Neural cell (in vitro differentiated cells): ENCODE results near the gene RPS6KC1. TPM values are rescaled to one million over a fixed set of nuclear protein-coding genes. Genes with fewer than 3 reads are reported as not detected.

ENCODE experiments used
- H2AFZ ChIP-seq: fragments of 200-600, 300-800 bp; sonication (generic), shearing (Covaris generic); 2 replicates; pipeline ENCODE4 v1.6.0; 2014; ENCODE audit warnings: low read depth, mild to moderate bottlenecking, antibody characterized with exemption, low read length, moderate library complexity
- H3F3A ChIP-seq: fragments of 200-600 bp; shearing (Covaris generic); 2 replicates; pipeline ENCODE4 v1.6.1; 2016; ENCODE audit warnings: mild to moderate bottlenecking, moderate library complexity, mixed read lengths, antibody characterized with exemption, low read length; ENCODE audit not compliant: insufficient read depth, poor library complexity, severe bottlenecking
- H3K27ac ChIP-seq: fragments of 200-600, 300-800 bp; sonication (generic), shearing (Covaris generic); 2 replicates; pipeline ENCODE4 v1.5.1; 2014; ENCODE audit warnings: mild to moderate bottlenecking, low read length, moderate library complexity
- H3K27me3 ChIP-seq: fragments of 300-800, 200-600 bp; sonication (generic), shearing (Covaris generic); 2 replicates; pipeline ENCODE4 v1.6.0; 2014; ENCODE audit warnings: mild to moderate bottlenecking, low read depth, low read length, moderate library complexity; ENCODE audit not compliant: insufficient read depth
- H3K36me3 ChIP-seq: fragments of 300-800, 200-600 bp; sonication (generic), shearing (Covaris generic); 2 replicates; pipeline ENCODE4 v1.5.1; 2014; ENCODE audit warnings: mild to moderate bottlenecking, antibody characterized with exemption, low read length, moderate library complexity; ENCODE audit not compliant: insufficient read depth
- H3K4me2 ChIP-seq: fragments of 300-800, 200-600 bp; sonication (generic), shearing (Covaris generic); 2 replicates; pipeline ENCODE4 v1.6.0; 2014; ENCODE audit warnings: mild to moderate bottlenecking, low read length
- H3K4me3 ChIP-seq: fragments of 300-800, 200-600 bp; sonication (generic), shearing (Covaris generic); 2 replicates; pipeline ENCODE4 v1.5.1; 2014; ENCODE audit warnings: mild to moderate bottlenecking, low read length, moderate library complexity
- H3K79me2 ChIP-seq: fragments of 200-600 bp; shearing (Covaris generic); replicated peaks from 2 replicates; pipeline ENCODE4 v1.6.0; 2014; ENCODE audit warnings: mild to moderate bottlenecking, low read length, moderate library complexity; ENCODE audit not compliant: insufficient read depth
- H3K9ac ChIP-seq: fragments of 300-800, 200-600 bp; sonication (generic), shearing (Covaris generic); 2 replicates; pipeline ENCODE4 v1.6.1; 2016; ENCODE audit warnings: mild to moderate bottlenecking, low read length, mixed read lengths
- H3K9me2 ChIP-seq: fragments of 200-600 bp; shearing (Covaris generic); 2 replicates; pipeline ENCODE4 v1.6.1; 2016; ENCODE audit warnings: mild to moderate bottlenecking, low read length, mixed read lengths; ENCODE audit not compliant: insufficient read depth
- H3K9me3 ChIP-seq: fragments of 200-600, 300-800 bp; sonication (generic), shearing (Covaris generic); 2 replicates; pipeline ENCODE4 v1.6.1; 2016; ENCODE audit warnings: mild to moderate bottlenecking, mixed run types, low read length, moderate library complexity, mixed read lengths
- H4K20me1 ChIP-seq: fragments of 200-600 bp; shearing (Covaris generic); 2 replicates; pipeline ENCODE4 v1.6.1; 2016; ENCODE audit warnings: mild to moderate bottlenecking, mixed run types; ENCODE audit not compliant: insufficient read depth
- CTCF ChIP-seq: fragments of 450-650 bp; IDR thresholded peaks from 2 replicates; pipeline ENCODE4 v1.5.1; 2014; ENCODE audit warnings: antibody characterized with exemption, mild to moderate bottlenecking, moderate library complexity; ENCODE audit not compliant: poor library complexity, severe bottlenecking
- EP300 ChIP-seq: fragments of 450-650 bp; conservative IDR thresholded peaks from 2 replicates; pipeline ENCODE4 v1.6.1; 2014; ENCODE audit warnings: antibody characterized with exemption, mild to moderate bottlenecking, moderate library complexity; ENCODE audit not compliant: poor library complexity, severe bottlenecking
- EZH2 ChIP-seq: fragments of 200-600, 300-800 bp; shearing (Covaris generic), sonication (generic); IDR thresholded peaks from 2 replicates; pipeline ENCODE4 v1.6.1; 2014; ENCODE audit warnings: antibody characterized with exemption, low read length, borderline replicate concordance, mild to moderate bottlenecking; ENCODE audit not compliant: insufficient read depth, poor library complexity, severe bottlenecking
- MXI1 ChIP-seq: fragments of 450-650 bp; conservative IDR thresholded peaks from 2 replicates; pipeline ENCODE4 v1.6.1; 2014; ENCODE audit warnings: antibody characterized with exemption, mild to moderate bottlenecking; ENCODE audit not compliant: poor library complexity, severe bottlenecking
- POLR2AphosphoS5 ChIP-seq: IDR thresholded peaks from 2 replicates; pipeline ENCODE4 v1.6.1; 2012
- RAD21 ChIP-seq: fragments of 450-650 bp; conservative IDR thresholded peaks from 2 replicates; pipeline ENCODE4 v1.6.1; 2014; ENCODE audit warnings: antibody characterized with exemption, mild to moderate bottlenecking, moderate library complexity
- REST ChIP-seq: IDR thresholded peaks from 2 replicates; pipeline ENCODE4 v1.6.1; 2012; ENCODE audit warnings: borderline replicate concordance
- SMC3 ChIP-seq: fragments of 450-650 bp; conservative IDR thresholded peaks from 2 replicates; pipeline ENCODE4 v1.6.1; 2014; ENCODE audit warnings: antibody characterized with exemption, mild to moderate bottlenecking, moderate library complexity; ENCODE audit not compliant: poor library complexity
- TAF1 ChIP-seq: IDR thresholded peaks from 2 replicates; pipeline ENCODE4 v1.6.1; 2012; ENCODE audit warnings: low read depth
- polyA plus RNA-seq: library from polyadenylated mRNA; depleted of rRNA; stranded (reverse); fragments of >200 nt; gene quantifications from 2 replicates; pipeline ENCODE4 v1.2.3, GENCODE V29; 2014

RPS6KC1 gene
- polyA plus RNA-seq, 1 donor from 2014 or later = 28.1 TPM

- Histone ChIP-seq H3K9me2 (no peaks in the 10 kb centered on the region), H3K27ac (no peak overlapping the region), H3K9ac (no peak overlapping the region), H3F3A (no peaks in the 10 kb centered on the region), H3K27me3 (no peaks in the 10 kb centered on the region), H3K9me3 (no peaks in the 10 kb centered on the region), H3K4me2 (no peak overlapping the region), H4K20me1 (no peaks in the 10 kb centered on the region), H3K79me2 (peaks cover 44% of the 10 kb centered on the region), H2AFZ (no peak overlapping the region), H3K36me3 (no peaks in the 10 kb centered on the region), H3K4me3 (no peak overlapping the region)
- TF ChIP-seq SMC3 = no peak
- no peak for TF ChIP-seq TAF1
- TF ChIP-seq REST = no peak
- no peak for TF ChIP-seq EZH2
- no peak for TF ChIP-seq RAD21
- TF ChIP-seq MXI1 = no peak
- TF ChIP-seq POLR2AphosphoS5 = no peak
- TF ChIP-seq CTCF = no peak
- no peak for TF ChIP-seq EP300
Observed at GRCh38 chr1:213054733-213055591, 3.9 kb downstream of the RPS6KC1 start.

- Histone ChIP-seq H3K36me3 (no peaks in the 10 kb centered on the region), H4K20me1 (no peaks in the 10 kb centered on the region), H3K9me3 (no peaks in the 10 kb centered on the region), H3K27me3 (no peaks in the 10 kb centered on the region), H3K9me2 (no peaks in the 10 kb centered on the region), H3K79me2 (peaks cover 42% of the 10 kb centered on the region), H3K27ac (no peak overlapping the region), H2AFZ (no peak overlapping the region), H3F3A (no peaks in the 10 kb centered on the region), H3K4me3 (no peak overlapping the region), H3K9ac (no peak overlapping the region), H3K4me2 (no peak overlapping the region)
- TF ChIP-seq SMC3 (no peak), CTCF (no peak), EP300 (no peak), POLR2AphosphoS5 (no peak), REST (no peak), MXI1 (no peak), TAF1 (no peak), EZH2 (no peak), RAD21 (no peak)
Observed at GRCh38 chr1:213055767-213056166, 4.7 kb downstream of the RPS6KC1 start.
